HG02623 (cell line): ENCODE results near the gene MRE11.
"Not testable (repeated sequence)": the region's sequence is repeated elsewhere in the genome, so short reads cannot be mapped to it uniquely, and the experiment has no call there.

ENCODE experiments used
- ATAC-seq: cut with Tn5 transposase; IDR thresholded peaks from one replicate; pipeline ENCODE4 v1.9.1; 2021; ENCODE audit warnings: moderate library complexity; ENCODE audit not compliant: unreplicated experiment

Gene MRE11

GRCh38 chr11:94433049-94433448 lies 60.6 kb downstream of the MRE11 start:
- ATAC-seq, result no peak

- ATAC-seq, result no peak
These were observed 69.0 kb downstream of the MRE11 start for GRCh38 chr11:94424662-94425061.

GRCh38 chr11:94424011-94424410 lies 69.6 kb downstream of the MRE11 start:
- ATAC-seq, result no peak

- no peak for ATAC-seq
These were observed 70.1 kb downstream of the MRE11 start for GRCh38 chr11:94423507-94423906.

GRCh38 chr11:94418123-94418765 lies 75.4 kb downstream of the MRE11 start:
- no peak for ATAC-seq

- ATAC-seq, result no peak
These were observed 76.2 kb downstream of the MRE11 start for GRCh38 chr11:94417386-94417987.

- ATAC-seq, result no peak
These were observed 88.4 kb downstream of the MRE11 start for GRCh38 chr11:94405062-94405833.

GRCh38 chr11:94402355-94402754 lies 91.3 kb downstream of the MRE11 start:
- ATAC-seq, result no peak

GRCh38 chr11:94401773-94402265 lies 91.8 kb downstream of the MRE11 start:
- no peak for ATAC-seq

- ATAC-seq, result no peak
These were observed 92.5 kb downstream of the MRE11 start, which contains the start of gene GPR83 for GRCh38 chr11:94400839-94401772. GPR83 (minus strand) TSS chr11:94401419; CDS start chr11:94401247, 172 bp downstream.

GRCh38 chr11:94400457-94400838 lies 93.2 kb downstream of the MRE11 start:
- ATAC-seq, result no peak

- no peak for ATAC-seq
These were observed 93.6 kb downstream of the MRE11 start for GRCh38 chr11:94400050-94400449.

- no peak for ATAC-seq
These were observed 95.5 kb downstream of the MRE11 start for GRCh38 chr11:94398101-94398500.

- ATAC-seq, result no peak
These were observed 97.4 kb downstream of the MRE11 start for GRCh38 chr11:94396282-94396681.

GRCh38 chr11:94391937-94392336 lies 101.7 kb downstream of the MRE11 start:
- ATAC-seq, result not testable (repeated sequence)

GRCh38 chr11:94379613-94380012 lies 114.0 kb downstream of the MRE11 start:
- no peak for ATAC-seq

- no peak for ATAC-seq
These were observed 116.8 kb downstream of the MRE11 start for GRCh38 chr11:94376841-94377240.

- not testable (repeated sequence) for ATAC-seq
These were observed 123.1 kb downstream of the MRE11 start for GRCh38 chr11:94370576-94370975.
